ENCODE results near the gene PRPF19. TPM values are rescaled to one million over a fixed set of nuclear protein-coding genes. Genes with fewer than 3 reads are reported as not detected.

PRPF19 gene
- total RNA-seq, 4 donors from 2014 or later = 65.0 to 90.2 (median 84.1) TPM

GRCh38 chr11:60864856-60865513 lies 41.4 kb downstream of the PRPF19 start:
- 73 to 75% methylated on average over 7 of the region's 7 CpGs for WGBS, 2 donors
- DNase-seq = no peak

GRCh38 chr11:60863550-60864521 lies 42.5 kb downstream of the PRPF19 start:
- H3K27me3 ChIP-seq = no peaks in the 10 kb centered on the region
- no peaks in the 10 kb centered on the region for H3K9me3 ChIP-seq
- intact Hi-C loops (cut with DNase I) = no loop called here
- H3K36me3 ChIP-seq = no peaks in the 10 kb centered on the region
- WGBS, 2 donors = 76 to 80% methylated on average over 16 of the region's 16 CpGs
- no peak for DNase-seq
- TF ChIP-seq POLR2A (IDR thresholded peaks at IDR 0.05) (no peak), CTCF (IDR thresholded peaks at IDR 0.05) (no peak)
- H3K27ac ChIP-seq = no peak overlapping the region
- H3K4me1 ChIP-seq = no peaks in the 10 kb centered on the region
- no peak overlapping the region for H3K4me3 ChIP-seq

More at GRCh38 chr11:60864856-60865513, 41.4 kb downstream of the PRPF19 start:
- no peak overlapping the region for H3K4me3 ChIP-seq
- no peak overlapping the region for H3K27ac ChIP-seq
- no peaks in the 10 kb centered on the region for H3K36me3 ChIP-seq
- intact Hi-C loops (cut with DNase I) = no loop called here
- no peaks in the 10 kb centered on the region for H3K9me3 ChIP-seq
- H3K27me3 ChIP-seq = no peaks in the 10 kb centered on the region
- TF ChIP-seq POLR2A (IDR thresholded peaks at IDR 0.05) (no peak), CTCF (IDR thresholded peaks at IDR 0.05) (no peak)
- H3K4me1 ChIP-seq = no peaks in the 10 kb centered on the region

GRCh38 chr11:60862171-60862570 lies 44.2 kb downstream of the PRPF19 start:
- no peaks in the 10 kb centered on the region for H3K27me3 ChIP-seq
- H3K27ac ChIP-seq = no peak overlapping the region
- intact Hi-C loops (cut with DNase I) = no loop called here
- 83 to 86% methylated on average over 2 to 9 of the region's 9 CpGs for WGBS, 2 donors
- TF ChIP-seq CTCF (IDR thresholded peaks at IDR 0.05) = no peak
- no peak for TF ChIP-seq POLR2A (IDR thresholded peaks at IDR 0.05)
- no peaks in the 10 kb centered on the region for H3K36me3 ChIP-seq
- DNase-seq = no peak
- no peaks in the 10 kb centered on the region for H3K4me1 ChIP-seq
- H3K9me3 ChIP-seq = no peaks in the 10 kb centered on the region
- no peak overlapping the region for H3K4me3 ChIP-seq

- H3K4me3 ChIP-seq = no peak overlapping the region
- intact Hi-C loops (cut with DNase I) = no loop called here
- WGBS, 2 donors = 67% methylated on average over 1 of the region's 7 CpGs; no CpG with 5 or more reads in 1 of the 2 donors
- H3K9me3 ChIP-seq = no peaks in the 10 kb centered on the region
- no peak overlapping the region for H3K27ac ChIP-seq
- H3K4me1 ChIP-seq = no peaks in the 10 kb centered on the region
- TF ChIP-seq POLR2A (IDR thresholded peaks at IDR 0.05) = no peak
- no peak for TF ChIP-seq CTCF (IDR thresholded peaks at IDR 0.05)
- H3K27me3 ChIP-seq = no peaks in the 10 kb centered on the region
- no peaks in the 10 kb centered on the region for H3K36me3 ChIP-seq
- DNase-seq = no peak
Observed at GRCh38 chr11:60860943-60861342, 45.4 kb downstream of the PRPF19 start.
